GM18526 (cell line): ENCODE measurements around the gene PICK1.

ENCODE experiments used
- POLR2A ChIP-seq: IDR thresholded peaks from 3 replicates; pipeline ENCODE4 v1.6.1; 2011; ENCODE audit not compliant: insufficient read length; ENCODE audit errors: extremely low read depth

The PICK1 gene

GRCh38 chr22:38026130-38027111 lies 30.8 kb upstream of the PICK1 start:
- no peak for TF ChIP-seq POLR2A

- TF ChIP-seq POLR2A, result no peak
Observed at GRCh38 chr22:38027487-38027886, 29.7 kb upstream of the PICK1 start.

GRCh38 chr22:38028344-38029130 lies 28.7 kb upstream of the PICK1 start:
- TF ChIP-seq POLR2A, result no peak

- TF ChIP-seq POLR2A, result no peak
Observed at GRCh38 chr22:38029370-38029769, 27.8 kb upstream of the PICK1 start.

GRCh38 chr22:38029901-38030300 lies 27.3 kb upstream of the PICK1 start:
- TF ChIP-seq POLR2A, result no peak

GRCh38 chr22:38030311-38031133 lies 26.7 kb upstream of the PICK1 start:
- no peak for TF ChIP-seq POLR2A

- no peak for TF ChIP-seq POLR2A
Observed at GRCh38 chr22:38031491-38031890, 25.7 kb upstream of the PICK1 start.

GRCh38 chr22:38032681-38033521 lies 24.3 kb upstream of the PICK1 start:
- no peak for TF ChIP-seq POLR2A

- no peak for TF ChIP-seq POLR2A
Observed at GRCh38 chr22:38033522-38034277, 23.5 kb upstream of the PICK1 start.

- no peak for TF ChIP-seq POLR2A
Observed at GRCh38 chr22:38034278-38034882, 22.8 kb upstream of the PICK1 start.

GRCh38 chr22:38034884-38035529 lies 22.2 kb upstream of the PICK1 start:
- TF ChIP-seq POLR2A, result no peak

- no peak for TF ChIP-seq POLR2A
Observed at GRCh38 chr22:38035530-38035885, 21.7 kb upstream of the PICK1 start.

- no peak for TF ChIP-seq POLR2A
Observed at GRCh38 chr22:38036392-38037062, 20.7 kb upstream of the PICK1 start.

- no peak for TF ChIP-seq POLR2A
Observed at GRCh38 chr22:38038426-38038825, 18.8 kb upstream of the PICK1 start.
